ENCODE results near the gene MAP4K2.

GRCh38 chr11:64791781-64792291 is 11.2 kb downstream of the MAP4K2 start:
- no peak for TF ChIP-seq CTCF (IDR thresholded peaks at IDR 0.05)
- TF ChIP-seq POLR2A (IDR thresholded peaks at IDR 0.05), result no peak
